Fibroblast of pulmonary artery (primary cell): ENCODE results near the gene BEST3.
A peak's percentile ranks its signal among the peaks of the same experiment; 100 is the strongest.

ENCODE experiments used
- DNase-seq: peaks from one replicate; pipeline ENCODE4 v3.0.0-alpha.2; 2010; ENCODE audit warnings: low read depth
- H3K4me3 ChIP-seq: replicated peaks from 2 replicates; pipeline ENCODE4 v1.5.1; 2011; ENCODE audit warnings: low read depth, mild to moderate bottlenecking, control low read depth, low read length, moderate library complexity
- CTCF ChIP-seq: IDR thresholded peaks from 2 replicates; pipeline ENCODE4 v1.5.1; 2011; ENCODE audit warnings: mild to moderate bottlenecking, control low read depth, low read length, inconsistent platforms; ENCODE audit errors: missing control alignments

The BEST3 gene

GRCh38 chr12:69641546-69641945 is 57.6 kb downstream of the BEST3 start:
- no peak for DNase-seq
- TF ChIP-seq CTCF: no peak

GRCh38 chr12:69639400-69640016 is 59.6 kb downstream of the BEST3 start:
- no peak overlapping the region for H3K4me3 ChIP-seq
- peak; percentile 97 for TF ChIP-seq CTCF
- DNase-seq: peak; percentile 80

More at GRCh38 chr12:69641546-69641945, 57.6 kb downstream of the BEST3 start:
- no peak overlapping the region for H3K4me3 ChIP-seq

GRCh38 chr12:69633061-69633460 is 66.0 kb downstream of the BEST3 start:
- DNase-seq: no peak
- TF ChIP-seq CTCF: peak; percentile 17
- H3K4me3 ChIP-seq: no peak overlapping the region

- TF ChIP-seq CTCF: peak; percentile 18
- DNase-seq: no peak
- no peak overlapping the region for H3K4me3 ChIP-seq
These were observed 68.9 kb downstream of the BEST3 start for GRCh38 chr12:69630191-69630590.

GRCh38 chr12:69627501-69627900 is 71.6 kb downstream of the BEST3 start:
- no peak overlapping the region for H3K4me3 ChIP-seq
- TF ChIP-seq CTCF: no peak
- no peak for DNase-seq

GRCh38 chr12:69623970-69624369 is 75.1 kb downstream of the BEST3 start:
- TF ChIP-seq CTCF: no peak
- DNase-seq: peak; percentile 39
- no peak overlapping the region for H3K4me3 ChIP-seq

GRCh38 chr12:69621551-69621950 is 77.6 kb downstream of the BEST3 start:
- no peak for TF ChIP-seq CTCF
- DNase-seq: no peak
- no peak overlapping the region for H3K4me3 ChIP-seq
